ENCODE data around the gene ACY1.
"Not testable (repeated sequence)": the region's sequence is repeated elsewhere in the genome, so short reads cannot be mapped to it uniquely, and the experiment has no call there.

Gene ACY1

GRCh38 chr3:52029535-52029934 is 46.2 kb downstream of the ACY1 start:
- no peak overlapping the region for H3K4me3 ChIP-seq (ENCODE audit: low read depth, low read length)
- CTCF ChIA-PET, result interaction anchor here (0.7 to 2.3 kb wide), 6 partner anchors 9 to 115 kb away, joined by 3 to 6 read pairs (median 3); no protein-coding TSS in a partner anchor
- POLR2A ChIA-PET, result interaction anchor here (1.7 kb wide), 1 partner anchor 28 kb away, joined by 7 read pairs; the partner anchor contains the start of gene DUSP7
- no peak for TF ChIP-seq CTCF (IDR thresholded peaks at IDR 0.05; ENCODE audit: insufficient read depth, low read length, missing control alignments)
- no peak for DNase-seq (ENCODE audit: low read depth, low spot score)

GRCh38 chr3:52030714-52031310 is 47.5 kb downstream of the ACY1 start:
- no peak overlapping the region for H3K4me3 ChIP-seq (ENCODE audit: low read depth, low read length)
- ChIA-PET CTCF (interaction anchor here (1.0 to 2.3 kb wide), 5 partner anchors 8 to 25 kb away, joined by 3 to 7 read pairs (median 3); partner anchors contain the start of gene DUSP7), POLR2A (no interaction called here)
- no peak for TF ChIP-seq CTCF (IDR thresholded peaks at IDR 0.05; ENCODE audit: insufficient read depth, low read length, missing control alignments)
- DNase-seq (ENCODE audit: low read depth, low spot score), result no peak

- CTCF ChIA-PET, result interaction anchor here (0.8 to 2.3 kb wide), 6 partner anchors 10 to 113 kb away, joined by 3 to 7 read pairs (median 3); no protein-coding TSS in a partner anchor
- POLR2A ChIA-PET, result no interaction called here
- no peak overlapping the region for H3K4me3 ChIP-seq (ENCODE audit: low read depth, low read length)
- no peak for TF ChIP-seq CTCF (IDR thresholded peaks at IDR 0.05; ENCODE audit: insufficient read depth, low read length, missing control alignments)
- no peak for DNase-seq (ENCODE audit: low read depth, low spot score)
Measured at GRCh38 chr3:52031896-52032295, 48.6 kb downstream of the ACY1 start.

GRCh38 chr3:52032702-52033408 is 49.5 kb downstream of the ACY1 start:
- DNase-seq (ENCODE audit: low read depth, low spot score), result no peak
- TF ChIP-seq CTCF (IDR thresholded peaks at IDR 0.05; ENCODE audit: insufficient read depth, low read length, missing control alignments), result no peak
- ChIA-PET POLR2A (no interaction called here), CTCF (interaction anchor here (1.2 to 2.3 kb wide), 4 partner anchors 9 to 112 kb away, joined by 3 to 7 read pairs (median 5); no protein-coding TSS in a partner anchor)
- H3K4me3 ChIP-seq (ENCODE audit: low read depth, low read length), result no peak overlapping the region

- H3K4me3 ChIP-seq (ENCODE audit: low read depth, low read length); DNase-seq (ENCODE audit: low read depth, low spot score); POLR2A ChIA-PET: not testable (repeated sequence)
- CTCF ChIA-PET, result interaction anchor here (1.6 kb wide), 1 partner anchor 30 kb away, joined by 7 read pairs; no protein-coding TSS in a partner anchor
Measured at GRCh38 chr3:52033748-52034147, 50.4 kb downstream of the ACY1 start.

GRCh38 chr3:52034212-52034611 is 50.9 kb downstream of the ACY1 start:
- H3K4me3 ChIP-seq (ENCODE audit: low read depth, low read length), result no peak overlapping the region
- TF ChIP-seq CTCF (IDR thresholded peaks at IDR 0.05; ENCODE audit: insufficient read depth, low read length, missing control alignments), result no peak
- CTCF ChIA-PET, result no interaction called here
- POLR2A ChIA-PET, result no interaction called here
- no peak for DNase-seq (ENCODE audit: low read depth, low spot score)

Measured in AG04449 (cell line).